Left ventricle myocardium inferior (tissue), 1 donor: ENCODE data around the gene CD58. TPM values are rescaled to one million over a fixed set of nuclear protein-coding genes. Genes with fewer than 3 reads are reported as not detected.

Experiments used
- DNase-seq: peaks from one replicate; pipeline ENCODE4 v3.0.0-alpha.2; 2020
- H3K27ac ChIP-seq: fragments of 200-600 bp; replicated peaks from 2 replicates; pipeline ENCODE4 v1.8.0; 2021
- H3K27me3 ChIP-seq: fragments of 200-600 bp; 2 replicates; pipeline ENCODE4 v1.8.0; 2021; ENCODE audit warnings: low read depth
- H3K36me3 ChIP-seq: fragments of 200-600 bp; 2 replicates; pipeline ENCODE4 v1.8.0; 2021
- H3K4me1 ChIP-seq: fragments of 200-600 bp; 2 replicates; pipeline ENCODE4 v1.8.0; 2021
- H3K4me3 ChIP-seq: fragments of 200-600 bp; 2 replicates; pipeline ENCODE4 v1.8.0; 2021; ENCODE audit warnings: mild to moderate bottlenecking, moderate library complexity
- H3K9me3 ChIP-seq: fragments of 200-600 bp; replicated peaks from 2 replicates; pipeline ENCODE4 v1.8.0; 2021
- intact Hi-C: fragments of 100-400 bp; cut with micrococcal nuclease; formaldehyde crosslinking; loops from one replicate; pipeline ENCODE4 v1.11.0; 2022
- total RNA-seq: library from RNA; stranded (reverse); fragmentation: NEBNext Ultra II Directional; extraction: Animal tissue kit (Norgen Biotek cat#: 25700); gene quantifications from one replicate; pipeline ENCODE4 v1.2.1, GENCODE V29; 2021
- TF ChIP-seq, protein P1 (sequence below): fragments of 200-600 bp; IDR thresholded peaks from 2 replicates; pipeline ENCODE4 v1.8.0; 2021; ENCODE audit warnings: antibody characterized with exemption, mild to moderate bottlenecking, borderline replicate concordance
- donor health status: DM: no; HTN: yes; CAD: no; lungs with severe emphysema.

Gene CD58
- total RNA-seq, 1 donor from 2014 or later = 32.2 TPM

DNA sequence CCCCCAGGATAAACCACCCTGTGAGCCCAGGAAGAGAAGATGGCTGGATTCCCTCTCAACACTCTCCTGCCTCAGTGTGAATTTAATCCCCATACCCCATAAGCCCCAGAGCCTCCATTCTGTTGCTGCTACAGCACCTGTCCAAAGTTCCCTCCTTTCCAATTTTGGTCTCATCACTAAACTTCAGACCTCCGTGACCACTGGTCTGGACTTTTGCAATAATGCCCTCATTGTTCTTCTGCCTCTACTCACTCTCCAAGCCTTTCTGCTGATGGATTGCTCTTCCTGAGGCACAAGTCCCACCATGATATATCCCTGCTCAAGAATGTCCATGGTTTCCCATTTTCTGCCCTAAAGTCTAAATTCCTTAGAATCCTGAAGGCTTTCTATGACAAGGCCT is 83.2 kb downstream of the CD58 start:
- Histone ChIP-seq H3K36me3 (no peaks in the 10 kb centered on the region), H3K4me3 (no peak overlapping the region), H3K27ac (no peak overlapping the region), H3K9me3 (no peaks in the 10 kb centered on the region), H3K27me3 (no peaks in the 10 kb centered on the region), H3K4me1 (peaks cover 47% of the 10 kb centered on the region)
- no peak for DNase-seq
- intact Hi-C loops = loop anchor here (5.0 kb wide), 1 partner anchor 345 kb away; no protein-coding TSS in a partner anchor
- TF ChIP-seq, protein P1, sequence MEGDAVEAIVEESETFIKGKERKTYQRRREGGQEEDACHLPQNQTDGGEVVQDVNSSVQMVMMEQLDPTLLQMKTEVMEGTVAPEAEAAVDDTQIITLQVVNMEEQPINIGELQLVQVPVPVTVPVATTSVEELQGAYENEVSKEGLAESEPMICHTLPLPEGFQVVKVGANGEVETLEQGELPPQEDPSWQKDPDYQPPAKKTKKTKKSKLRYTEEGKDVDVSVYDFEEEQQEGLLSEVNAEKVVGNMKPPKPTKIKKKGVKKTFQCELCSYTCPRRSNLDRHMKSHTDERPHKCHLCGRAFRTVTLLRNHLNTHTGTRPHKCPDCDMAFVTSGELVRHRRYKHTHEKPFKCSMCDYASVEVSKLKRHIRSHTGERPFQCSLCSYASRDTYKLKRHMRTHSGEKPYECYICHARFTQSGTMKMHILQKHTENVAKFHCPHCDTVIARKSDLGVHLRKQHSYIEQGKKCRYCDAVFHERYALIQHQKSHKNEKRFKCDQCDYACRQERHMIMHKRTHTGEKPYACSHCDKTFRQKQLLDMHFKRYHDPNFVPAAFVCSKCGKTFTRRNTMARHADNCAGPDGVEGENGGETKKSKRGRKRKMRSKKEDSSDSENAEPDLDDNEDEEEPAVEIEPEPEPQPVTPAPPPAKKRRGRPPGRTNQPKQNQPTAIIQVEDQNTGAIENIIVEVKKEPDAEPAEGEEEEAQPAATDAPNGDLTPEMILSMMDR = no peak

DNA sequence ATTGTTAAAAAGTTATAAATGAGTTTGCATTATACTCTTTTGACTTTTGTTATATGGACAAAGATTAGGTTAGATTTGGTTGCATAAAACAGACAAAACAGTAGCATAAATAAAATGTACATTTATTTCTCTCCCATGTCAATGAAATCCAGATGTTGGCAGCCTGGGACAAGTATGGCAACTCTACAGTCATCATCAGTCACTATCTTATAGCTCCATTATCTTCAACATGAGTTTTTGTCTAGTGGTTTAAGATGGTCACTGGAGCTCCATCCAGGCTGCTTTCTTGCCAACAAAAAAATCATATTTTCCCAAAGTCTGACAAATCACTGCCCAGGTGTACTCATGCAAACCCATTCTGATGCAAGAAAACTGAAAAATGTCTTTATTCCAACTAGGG is 83.8 kb downstream of the CD58 start:
- H3K4me3 ChIP-seq = no peak overlapping the region
- no peak overlapping the region for H3K27ac ChIP-seq
- intact Hi-C loops = loop anchor here (5.0 kb wide), 1 partner anchor 345 kb away; no protein-coding TSS in a partner anchor

DNA sequence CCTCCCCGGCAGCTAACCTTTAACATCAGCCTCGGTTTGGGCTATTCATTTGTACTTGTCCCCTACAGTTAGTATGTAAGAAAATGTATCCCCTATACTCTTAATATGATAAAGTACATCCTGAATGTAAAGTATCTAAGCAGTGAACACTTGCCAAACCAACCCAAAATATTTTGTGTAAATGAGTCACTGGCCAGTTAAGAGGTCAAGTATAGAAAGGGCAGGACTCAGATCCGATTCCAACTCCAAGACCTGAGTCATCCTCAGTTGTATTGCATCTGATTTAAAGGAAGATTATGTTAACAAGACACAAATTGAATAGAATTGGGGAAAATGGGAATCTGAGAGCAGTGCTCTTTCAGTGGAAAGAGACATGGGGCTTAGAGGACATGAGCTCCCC is 84.4 kb downstream of the CD58 start:
- no peaks in the 10 kb centered on the region for H3K36me3 ChIP-seq
- no peak overlapping the region for H3K27ac ChIP-seq
- H3K9me3 ChIP-seq = no peaks in the 10 kb centered on the region
- H3K4me1 ChIP-seq = peaks cover 49% of the 10 kb centered on the region
- intact Hi-C loops = loop anchor here (5.0 kb wide), 1 partner anchor 344 kb away; no protein-coding TSS in a partner anchor
- TF ChIP-seq, protein P1 = no peak
- H3K27me3 ChIP-seq = no peaks in the 10 kb centered on the region
- DNase-seq = no peak
- no peak overlapping the region for H3K4me3 ChIP-seq

More for the DNA sequence above, 83.8 kb downstream of the CD58 start:
- no peak for DNase-seq
- Histone ChIP-seq H3K9me3 (no peaks in the 10 kb centered on the region), H3K36me3 (no peaks in the 10 kb centered on the region), H3K27me3 (no peaks in the 10 kb centered on the region), H3K4me1 (peaks cover 49% of the 10 kb centered on the region)
- TF ChIP-seq, protein P1 = no peak

DNA sequence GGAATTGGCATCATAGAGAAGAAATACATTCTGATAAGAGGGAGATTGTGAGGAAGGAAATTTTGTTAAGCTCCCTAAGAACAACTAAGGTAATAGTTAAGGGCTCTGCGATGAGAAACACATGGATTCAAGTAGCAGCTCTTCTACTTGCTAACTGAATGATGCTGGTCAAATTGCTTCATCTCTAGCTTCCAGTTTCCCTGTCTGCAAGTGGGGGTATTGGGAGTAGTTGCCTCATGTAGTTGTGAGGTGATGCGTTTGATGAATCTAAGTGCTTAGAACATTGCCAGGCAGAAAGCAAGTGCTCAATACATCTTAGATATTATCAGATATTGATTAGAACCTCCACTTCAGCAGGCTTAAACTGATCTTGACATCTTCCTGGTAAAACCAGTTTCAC is 84.8 kb downstream of the CD58 start:
- Histone ChIP-seq H3K27me3 (no peaks in the 10 kb centered on the region), H3K9me3 (no peaks in the 10 kb centered on the region), H3K4me3 (no peak overlapping the region), H3K27ac (no peak overlapping the region), H3K4me1 (peaks cover 49% of the 10 kb centered on the region), H3K36me3 (no peaks in the 10 kb centered on the region)
- TF ChIP-seq, protein P1 = no peak
- no peak for DNase-seq
- intact Hi-C loops = loop anchor here (5.0 kb wide), 1 partner anchor 344 kb away; no protein-coding TSS in a partner anchor

DNA sequence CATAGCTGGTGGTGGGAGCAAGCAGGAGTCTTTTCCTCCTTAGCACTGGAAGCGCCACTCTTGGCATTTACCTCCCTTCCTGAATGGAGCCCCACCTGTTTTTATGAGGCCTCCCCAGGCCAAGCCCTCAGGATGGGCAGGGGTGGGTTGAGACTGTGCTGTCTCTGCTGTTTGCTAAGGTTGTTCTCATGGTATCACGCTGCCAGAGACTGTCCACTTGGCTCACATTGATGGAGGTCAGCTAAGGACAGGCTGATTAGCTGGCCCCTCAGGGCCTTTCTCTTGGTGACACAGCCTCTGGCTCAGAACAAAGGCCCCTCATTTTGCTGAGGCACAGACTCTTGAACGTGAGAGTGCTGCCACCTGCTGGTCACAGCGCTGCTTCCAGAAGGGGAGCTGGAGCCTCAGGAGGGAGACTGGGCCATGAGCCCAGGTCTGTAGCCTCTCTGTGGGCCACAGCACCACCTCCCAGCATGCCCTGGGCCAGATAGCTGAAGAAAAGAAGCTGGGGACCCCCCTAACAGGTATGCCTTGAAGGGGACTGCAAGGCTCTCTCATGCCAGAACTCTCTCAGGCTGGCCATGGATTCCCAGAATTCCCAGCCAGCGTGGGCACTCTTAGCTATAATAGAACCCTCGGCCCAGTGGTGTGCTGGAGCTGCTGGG is 85.6 kb downstream of the CD58 start:
- H3K27ac ChIP-seq = peak overlapping the region; percentile 72
- H3K9me3 ChIP-seq = no peaks in the 10 kb centered on the region
- DNase-seq = peak; percentile 89
- intact Hi-C loops = loop anchor here (5.0 kb wide), 1 partner anchor 343 kb away; no protein-coding TSS in a partner anchor
- TF ChIP-seq, protein P1 = peak; percentile 94
- H3K36me3 ChIP-seq = no peaks in the 10 kb centered on the region
- no peaks in the 10 kb centered on the region for H3K27me3 ChIP-seq
- no peak overlapping the region for H3K4me3 ChIP-seq
- peaks cover 49% of the 10 kb centered on the region for H3K4me1 ChIP-seq
